Spleen (tissue), 11 donors: Measurements from ENCODE around the gene CPNE8. TPM values are rescaled to one million over a fixed set of nuclear protein-coding genes. Genes with fewer than 3 reads are reported as not detected.

ENCODE experiments used
- DNase-seq: peaks from one replicate; pipeline ENCODE4 v3.0.0-alpha.2; 2020
- H3K27ac ChIP-seq, 8 donors: fragments of 200-600 bp; sonication (generic) in 7 of 8; 1 replicate in 4 of 8; 2 replicates in 4 of 8; pipeline versions ENCODE4 v1.5.0 to v1.8.0; 2016 to 2021; ENCODE audit warnings: inconsistent platforms in 4 of 8, mild to moderate bottlenecking in 4 of 8, moderate library complexity in 1 of 8
- H3K27me3 ChIP-seq, 7 donors: fragments of 200-600 bp; sonication (generic) in 6 of 7; replicated peaks in 1 of 7; 1 replicate in 4 of 7; 2 replicates in 3 of 7; pipeline versions ENCODE4 v1.5.0 to v1.8.0; 2016 to 2021; ENCODE audit warnings: inconsistent platforms in 3 of 7, mild to moderate bottlenecking in 1 of 7
- H3K36me3 ChIP-seq, 6 donors: fragments of 200-600 bp; sonication (generic) in 5 of 6; 1 replicate in 4 of 6; 2 replicates in 2 of 6; pipeline versions ENCODE4 v1.5.0 to v1.8.0; 2016 to 2021; ENCODE audit warnings: inconsistent platforms in 2 of 6
- H3K4me1 ChIP-seq, 6 donors: fragments of 200-600 bp; sonication (generic) in 5 of 6; 1 replicate in 3 of 6; 2 replicates in 3 of 6; pipeline versions ENCODE4 v1.5.0 to v1.8.0; 2016 to 2021; ENCODE audit warnings: inconsistent platforms in 3 of 6
- H3K4me3 ChIP-seq, 8 donors: fragments of 200-600 bp; sonication (generic) in 7 of 8; 1 replicate in 4 of 8; 2 replicates in 4 of 8; pipeline versions ENCODE4 v1.5.0 to v1.8.0; 2016 to 2021; ENCODE audit warnings: inconsistent platforms in 4 of 8, mild to moderate bottlenecking in 4 of 8, moderate library complexity in 2 of 8
- H3K9me3 ChIP-seq, 8 donors: fragments of 200-600 bp; sonication (generic) in 7 of 8; 1 replicate in 4 of 8; 2 replicates in 4 of 8; pipeline versions ENCODE4 v1.5.0 to v1.8.0; 2016 to 2021; ENCODE audit warnings: inconsistent platforms in 4 of 8
- CTCF ChIP-seq, 11 experiments: fragments of 200-600 bp in 7 of 11; fragments of 450-650 bp in 4 of 11; sonication (generic) in 4 of 11; IDR thresholded peaks in 8 of 11; conservative IDR thresholded peaks in 3 of 11; 1 replicate in 7 of 11; 2 replicates in 4 of 11; pipeline versions ENCODE4 v1.4.0 to v1.8.0; 2016 to 2021; ENCODE audit warnings: antibody characterized with exemption in 11 of 11, inconsistent platforms in 4 of 11, mild to moderate bottlenecking in 1 of 11
- POLR2A ChIP-seq, 3 donors: fragments of 450-650 bp; IDR thresholded peaks; one replicate each; pipeline ENCODE4 v1.5.1; 2017; ENCODE audit warnings: antibody characterized with exemption in 3 of 3, mild to moderate bottlenecking in 1 of 3
- POLR2AphosphoS5 ChIP-seq, 3 donors: sonication (generic); formaldehyde crosslinking; IDR thresholded peaks; one replicate each; pipeline ENCODE4 v1.5.1; 2017; ENCODE audit warnings: antibody characterized with exemption in 3 of 3
- WGBS, 5 donors: extraction: QIAGEN DNeasy Blood & Tissue Kit in 3 of 5; methylation state at CpG; one replicate each; pipeline versions ENCODE4 v1.1.5 to v1.1.7; 2013 to 2018; 5-methylcytosine and 5-hydroxymethylcytosine counted together
- intact Hi-C: fragments of 100-400 bp; cut with DNase I; formaldehyde crosslinking; loops from one replicate; pipeline ENCODE4 v1.15.0; 2023; ENCODE audit warnings: low total_unique reads
- polyA plus RNA-seq, 3 donors: library from polyadenylated mRNA; stranded (reverse); fragments of 200-250 nt; gene quantifications; one replicate each; pipeline ENCODE4 v1.2.1, GENCODE V29; 2013
- total RNA-seq, 7 donors: library from RNA; depleted of rRNA in 3 of 7; stranded (reverse); fragments of >200 nt in 3 of 7; fragmentation: NEBNext Ultra II Directional in 4 of 7; extraction: Animal tissue kit (Norgen Biotek cat#: 25700) in 4 of 7; gene quantifications; one replicate each; pipeline versions ENCODE4 v1.1.0 to v1.2.1, GENCODE V29; 2016 to 2021
- donor health status: healthy with polysubstance abuse.
- donor health status: DM: no; HTN: no; CAD: no; lungs with moderate emphysema.
- donor health status: DM: no; HTN: no; CAD: no.
- donor health status: Bipolar disorder and iron deficiency.
- donor health status: healthy.
- donor health status: DM: no; HTN: no; CAD: no.
- donor health status: DM: yes; HTN: yes; CAD: no.

CPNE8 gene
- total and polyA plus RNA-seq, 10 donors = 5.4 to 42.4 (median 30.2) TPM

GRCh38 chr12:38906482-38907200 lies 1.2 kb upstream of the CPNE8 start:
- DNase-seq = peak; percentile 94
- Histone ChIP-seq H3K4me1 (peaks cover 11 to 45% (median 21%) of the 10 kb centered on the region in 6 donors), H3K9me3 (no peaks in the 10 kb centered on the region), H3K27ac (peak overlapping the region; percentile 66 to 97 (median 94)), H3K36me3 (no peaks in the 10 kb centered on the region), H3K27me3 (peaks cover 0 to 7% (median 0%) of the 10 kb centered on the region in 7 donors), H3K4me3 (peak overlapping the region; percentile 63 to 81 (median 70))
- intact Hi-C loops = no loop called here
- WGBS, 5 donors = 0 to 4% (median 1%) methylated on average over 20 to 36 of the region's 36 CpGs
- peak; percentile 41 to 91 (median 82) for TF ChIP-seq CTCF (IDR thresholded peaks at IDR 0.05 in 8 of 11, conservative IDR thresholded peaks at IDR 0.05 in 3 of 11)
- peak; percentile 90 to 94 (median 93) for TF ChIP-seq POLR2AphosphoS5 (IDR thresholded peaks at IDR 0.05)
- peak in 1 of 3 donors; percentile 58 for TF ChIP-seq POLR2A (IDR thresholded peaks at IDR 0.05)

GRCh38 chr12:38904537-38905479 lies 583 bp downstream of the CPNE8 start:
- intact Hi-C loops = no loop called here
- H3K9me3 ChIP-seq = no peaks in the 10 kb centered on the region
- peaks cover 11 to 45% (median 21%) of the 10 kb centered on the region in 6 donors for H3K4me1 ChIP-seq
- peak overlapping the region; percentile 66 to 97 (median 94) for H3K27ac ChIP-seq
- H3K4me3 ChIP-seq = peak overlapping the region; percentile 63 to 81 (median 70)
- TF ChIP-seq POLR2AphosphoS5 (IDR thresholded peaks at IDR 0.05) (peak in 2 of 3 donors; percentile 84 to 85), CTCF (IDR thresholded peaks at IDR 0.05 in 8 of 11, conservative IDR thresholded peaks at IDR 0.05 in 3 of 11) (no peak)
- H3K27me3 ChIP-seq = peaks cover 0 to 7% (median 0%) of the 10 kb centered on the region in 7 donors
- no peaks in the 10 kb centered on the region for H3K36me3 ChIP-seq
- WGBS, 5 donors = 11 to 17% (median 16%) methylated on average over 40 to 49 of the region's 49 CpGs
- peak; percentile 93 for DNase-seq

DNA sequence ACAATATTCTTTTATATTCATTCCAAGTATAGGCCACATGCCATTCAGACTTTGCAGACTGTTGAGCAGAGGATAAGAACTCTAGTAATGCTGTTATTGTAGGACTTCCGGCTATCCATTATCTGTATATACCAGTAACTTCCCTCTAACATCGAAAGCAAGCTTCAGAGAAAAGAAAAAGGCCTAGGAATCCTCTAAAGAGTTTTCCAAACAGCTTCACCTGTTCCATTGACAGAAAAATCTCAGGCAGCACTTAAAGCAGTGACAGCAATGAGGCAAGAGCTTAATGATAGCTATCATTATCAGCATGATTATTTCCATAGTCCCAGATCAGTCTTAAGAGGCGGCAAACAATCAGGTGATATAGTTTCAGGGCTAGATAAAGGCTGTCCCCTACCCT lies 1.8 kb downstream of the CPNE8 start:
- intact Hi-C loops = no loop called here
- WGBS, 5 donors = 33 to 50% (median 36%) methylated on average over 3 of the region's 3 CpGs
- H3K4me3 ChIP-seq = peak overlapping the region in 4 of 8 donors; percentile 69 to 81 (median 70)
- no peaks in the 10 kb centered on the region for H3K9me3 ChIP-seq
- TF ChIP-seq POLR2A (IDR thresholded peaks at IDR 0.05) (no peak), CTCF (IDR thresholded peaks at IDR 0.05 in 8 of 11, conservative IDR thresholded peaks at IDR 0.05 in 3 of 11) (no peak), POLR2AphosphoS5 (IDR thresholded peaks at IDR 0.05) (no peak)
- DNase-seq = no peak
- peak overlapping the region; percentile 66 to 97 (median 94) for H3K27ac ChIP-seq
- peaks cover 11 to 45% (median 21%) of the 10 kb centered on the region in 6 donors for H3K4me1 ChIP-seq
- H3K36me3 ChIP-seq = no peaks in the 10 kb centered on the region
- H3K27me3 ChIP-seq = peaks cover 0 to 7% (median 0%) of the 10 kb centered on the region in 7 donors
